HG03439 (cell line): Measurements from ENCODE around the gene SLC9B1.
A peak's percentile ranks its signal among the peaks of the same experiment; 100 is the strongest.
"Not testable (repeated sequence)": the region's sequence is repeated elsewhere in the genome, so short reads cannot be mapped to it uniquely, and the experiment has no call there.

Source experiments
- ATAC-seq: cut with Tn5 transposase; IDR thresholded peaks from one replicate; pipeline ENCODE4 v1.9.1; 2021; ENCODE audit warnings: mild to moderate bottlenecking, moderate library complexity; ENCODE audit not compliant: unreplicated experiment

The SLC9B1 gene

GRCh38 chr4:103011378-103012025 lies 8.0 kb downstream of the SLC9B1 start:
- ATAC-seq, result no peak

- ATAC-seq, result no peak
Observed at GRCh38 chr4:103010804-103011203, 8.7 kb downstream of the SLC9B1 start.

- peak; percentile 77 for ATAC-seq
Observed at GRCh38 chr4:103008875-103009729, 10.4 kb downstream of the SLC9B1 start.

GRCh38 chr4:103002551-103002950 lies 17.0 kb downstream of the SLC9B1 start:
- no peak for ATAC-seq

GRCh38 chr4:102994803-102995202 lies 24.7 kb downstream of the SLC9B1 start:
- ATAC-seq, result no peak

- ATAC-seq, result not testable (repeated sequence)
Observed at GRCh38 chr4:102993985-102994384, 25.5 kb downstream of the SLC9B1 start.

GRCh38 chr4:102988429-102989020 lies 31.0 kb downstream of the SLC9B1 start:
- no peak for ATAC-seq

GRCh38 chr4:102981005-102981404 lies 38.5 kb downstream of the SLC9B1 start:
- ATAC-seq, result no peak

- not testable (repeated sequence) for ATAC-seq
Observed at GRCh38 chr4:102961813-102962212, 57.7 kb downstream of the SLC9B1 start.

- ATAC-seq, result no peak
Observed at GRCh38 chr4:102959496-102959895, 60.0 kb downstream of the SLC9B1 start.

- ATAC-seq, result no peak
Observed at GRCh38 chr4:102945066-102945465, 74.4 kb downstream of the SLC9B1 start.

GRCh38 chr4:102938063-102938462 lies 81.4 kb downstream of the SLC9B1 start:
- ATAC-seq, result not testable (repeated sequence)

- no peak for ATAC-seq
Observed at GRCh38 chr4:102935716-102936115, 83.8 kb downstream of the SLC9B1 start.

GRCh38 chr4:102919697-102920096 lies 99.8 kb downstream of the SLC9B1 start:
- ATAC-seq, result not testable (repeated sequence)

GRCh38 chr4:102918859-102919258 lies 100.6 kb downstream of the SLC9B1 start:
- ATAC-seq, result no peak

GRCh38 chr4:102901804-102902203 lies 117.7 kb downstream of the SLC9B1 start:
- no peak for ATAC-seq

GRCh38 chr4:102897610-102898009 lies 121.9 kb downstream of the SLC9B1 start:
- not testable (repeated sequence) for ATAC-seq

GRCh38 chr4:102896547-102896946 lies 123.0 kb downstream of the SLC9B1 start:
- ATAC-seq, result not testable (repeated sequence)

GRCh38 chr4:102889866-102890265 lies 129.6 kb downstream of the SLC9B1 start:
- not testable (repeated sequence) for ATAC-seq

GRCh38 chr4:102888570-102888969 lies 130.9 kb downstream of the SLC9B1 start:
- ATAC-seq, result not testable (repeated sequence)

GRCh38 chr4:102883278-102883677 lies 136.2 kb downstream of the SLC9B1 start:
- ATAC-seq, result no peak

GRCh38 chr4:102881343-102881742 lies 138.2 kb downstream of the SLC9B1 start:
- no peak for ATAC-seq
